Kidney (tissue), 14 donors: ENCODE results near the gene TGFBR3L. TPM values are rescaled to one million over a fixed set of nuclear protein-coding genes. Genes with fewer than 3 reads are reported as not detected.
A peak's percentile ranks its signal among the peaks of the same experiment; 100 is the strongest.

Experiments
- DNase-seq, 5 donors: peaks; one replicate each; pipeline ENCODE4 v3.0.0-alpha.2; 2013 to 2020
- FAIRE-seq: peaks from 2 replicates; lab custom pipeline; 2012; peaks lifted over from hg19 to GRCh38; lab: Jason Lieb, UNC
- H3K27ac ChIP-seq, 2 donors: one replicate each; pipeline ENCODE4 v1.7.0; 2013; ENCODE audit warnings: low read depth in 2 of 2, low read length in 2 of 2, inconsistent platforms in 1 of 2
- H3K27me3 ChIP-seq: one replicate; pipeline ENCODE4 v1.7.1; 2013; ENCODE audit warnings: low read length, inconsistent platforms; ENCODE audit not compliant: control insufficient read depth, insufficient read depth
- H3K36me3 ChIP-seq, 3 donors: one replicate each; pipeline versions ENCODE4 v1.7.0 to v1.7.1; 2013; ENCODE audit warnings: low read length in 3 of 3, control low read depth in 1 of 3, inconsistent platforms in 1 of 3; ENCODE audit not compliant: insufficient read depth in 3 of 3, control insufficient read depth in 2 of 3
- H3K4me1 ChIP-seq, 3 donors: one replicate each; pipeline versions ENCODE4 v1.7.0 to v1.7.1; 2013; ENCODE audit warnings: low read length in 3 of 3, inconsistent platforms in 1 of 3, low read depth in 1 of 3; ENCODE audit not compliant: control insufficient read depth in 2 of 3, insufficient read depth in 2 of 3
- H3K4me3 ChIP-seq, 3 donors: one replicate each; pipeline versions ENCODE4 v1.7.0 to v1.8.1; 2013; ENCODE audit warnings: low read length in 3 of 3, control low read depth in 1 of 3, inconsistent platforms in 1 of 3
- H3K9ac ChIP-seq, 3 donors: one replicate each; pipeline versions ENCODE4 v1.7.0 to v1.7.1; 2013; ENCODE audit warnings: low read length in 3 of 3, control low read depth in 1 of 3, inconsistent platforms in 1 of 3
- H3K9me3 ChIP-seq, 3 donors: one replicate each; pipeline versions ENCODE4 v1.7.0 to v1.7.1; 2013; ENCODE audit warnings: low read length in 3 of 3, control low read depth in 1 of 3, inconsistent platforms in 1 of 3; ENCODE audit not compliant: control insufficient read depth in 2 of 3, insufficient read depth in 1 of 3
- intact Hi-C: fragments of 100-400 bp; cut with DNase I; formaldehyde crosslinking; loops from one replicate; pipeline ENCODE4 v1.11.1; 2022
- polyA plus RNA-seq: library from polyadenylated mRNA; stranded (reverse); fragments of 350-450 nt; fragmentation: Illumina TruSeq; extraction: RNeasy Lipid Tissue Mini Kit (QIAGEN cat#74804); gene quantifications from one replicate; pipeline ENCODE4 v1.2.3, GENCODE V29; 2014; ENCODE audit warnings: low read depth, low replicate concordance; ENCODE audit not compliant: insufficient read depth
- total RNA-seq: library from RNA; stranded (reverse); fragmentation: NEBNext Ultra II Directional; extraction: Animal tissue kit (Norgen Biotek cat#: 25700); gene quantifications from one replicate; pipeline ENCODE4 v1.2.1, GENCODE V29; 2021
- TF ChIP-seq, protein P1 (sequence below): IDR thresholded peaks from 3 replicates; pipeline ENCODE4 v1.5.1; 2012; ENCODE audit warnings: mild to moderate bottlenecking, moderate library complexity, borderline replicate concordance; ENCODE audit not compliant: insufficient read depth; ENCODE audit errors: extremely low read depth
- donor health status: control.
- donor health status: control.
- donor health status: control.
- donor health status: control.
- donor health status: control.
- donor health status: DM: yes; HTN: yes; CAD: no.
- donor health status: Normal renal cell carcinoma (clear cell type).

Gene TGFBR3L
- total and polyA plus RNA-seq, 2 donors from 2014 or later = 0.44 to 1.5 TPM

DNA sequence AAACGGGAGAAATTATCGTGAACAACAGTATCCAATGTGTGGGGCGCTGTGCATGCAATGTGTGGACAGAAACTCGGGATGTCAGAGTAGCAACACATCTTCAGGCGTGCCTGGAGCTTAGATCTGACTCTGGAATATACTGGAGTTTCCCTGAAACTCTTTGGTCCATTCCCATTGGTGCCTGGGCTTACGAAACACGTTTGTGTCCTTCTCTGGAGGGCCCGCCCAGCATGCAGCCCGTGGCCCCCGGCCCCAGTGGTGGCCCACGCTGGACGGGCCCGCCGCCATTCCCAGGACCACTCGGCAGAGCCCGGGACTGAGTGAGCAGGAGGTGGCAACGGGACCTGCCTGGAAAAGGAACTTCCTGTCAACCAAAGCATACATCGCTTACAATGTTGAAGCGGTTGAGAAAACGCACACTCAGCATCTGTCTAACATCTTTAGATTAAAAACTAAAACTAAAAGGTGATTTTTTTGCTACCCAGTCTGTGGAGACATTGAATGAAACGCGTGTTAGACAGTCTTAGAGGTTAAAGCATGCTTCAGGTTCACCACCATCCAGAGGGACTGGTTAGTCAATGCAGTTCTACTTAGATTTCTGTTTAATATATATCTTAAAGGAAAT is 48.1 kb downstream of the TGFBR3L start:
- DNase-seq (no peak), FAIRE-seq (no peak)
- Histone ChIP-seq H3K9me3 (no peaks in the 10 kb centered on the region), H3K36me3 (peaks cover 2 to 28% (median 16%) of the 10 kb centered on the region in 3 donors), H3K4me1 (peaks cover 0 to 22% (median 10%) of the 10 kb centered on the region in 3 donors), H3K9ac (no peak overlapping the region), H3K4me3 (peak overlapping the region in 1 of 3 donors; percentile 19), H3K27me3 (no peaks in the 10 kb centered on the region), H3K27ac (peak overlapping the region; percentile 81 to 84)
- TF ChIP-seq, protein P1, sequence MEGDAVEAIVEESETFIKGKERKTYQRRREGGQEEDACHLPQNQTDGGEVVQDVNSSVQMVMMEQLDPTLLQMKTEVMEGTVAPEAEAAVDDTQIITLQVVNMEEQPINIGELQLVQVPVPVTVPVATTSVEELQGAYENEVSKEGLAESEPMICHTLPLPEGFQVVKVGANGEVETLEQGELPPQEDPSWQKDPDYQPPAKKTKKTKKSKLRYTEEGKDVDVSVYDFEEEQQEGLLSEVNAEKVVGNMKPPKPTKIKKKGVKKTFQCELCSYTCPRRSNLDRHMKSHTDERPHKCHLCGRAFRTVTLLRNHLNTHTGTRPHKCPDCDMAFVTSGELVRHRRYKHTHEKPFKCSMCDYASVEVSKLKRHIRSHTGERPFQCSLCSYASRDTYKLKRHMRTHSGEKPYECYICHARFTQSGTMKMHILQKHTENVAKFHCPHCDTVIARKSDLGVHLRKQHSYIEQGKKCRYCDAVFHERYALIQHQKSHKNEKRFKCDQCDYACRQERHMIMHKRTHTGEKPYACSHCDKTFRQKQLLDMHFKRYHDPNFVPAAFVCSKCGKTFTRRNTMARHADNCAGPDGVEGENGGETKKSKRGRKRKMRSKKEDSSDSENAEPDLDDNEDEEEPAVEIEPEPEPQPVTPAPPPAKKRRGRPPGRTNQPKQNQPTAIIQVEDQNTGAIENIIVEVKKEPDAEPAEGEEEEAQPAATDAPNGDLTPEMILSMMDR = no peak
- intact Hi-C loops = no loop called here

DNA sequence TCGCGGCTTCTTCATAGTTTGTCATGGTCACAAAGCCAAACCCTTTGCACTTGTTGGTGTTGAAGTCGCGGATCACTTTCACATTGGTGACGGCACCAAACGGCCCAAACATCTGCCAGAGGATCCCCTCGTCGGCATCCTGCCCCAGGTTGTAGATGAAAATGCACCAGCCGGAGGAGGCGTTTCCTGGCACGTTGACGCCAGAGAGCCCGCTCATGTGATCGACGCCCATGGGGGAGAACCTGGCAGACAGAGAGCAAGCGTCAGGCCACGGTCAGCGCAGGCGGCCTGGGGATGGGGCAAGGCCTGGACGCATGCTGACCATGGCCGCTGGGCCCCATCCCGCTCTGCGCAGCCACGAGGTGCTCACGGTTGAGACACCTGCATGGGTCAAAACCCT is 48.9 kb downstream of the TGFBR3L start:
- intact Hi-C loops = no loop called here
- no peaks in the 10 kb centered on the region for H3K27me3 ChIP-seq
- no peak overlapping the region for H3K9ac ChIP-seq
- H3K27ac ChIP-seq = no peak overlapping the region
- H3K9me3 ChIP-seq = no peaks in the 10 kb centered on the region
- H3K36me3 ChIP-seq = peaks cover 2 to 31% (median 19%) of the 10 kb centered on the region in 3 donors
- peaks cover 0 to 22% (median 10%) of the 10 kb centered on the region in 3 donors for H3K4me1 ChIP-seq
- DNase-seq = peak in 1 of 5 donors; percentile 72
- TF ChIP-seq, protein P1 = no peak
- no peak overlapping the region for H3K4me3 ChIP-seq
- no peak for FAIRE-seq

DNA sequence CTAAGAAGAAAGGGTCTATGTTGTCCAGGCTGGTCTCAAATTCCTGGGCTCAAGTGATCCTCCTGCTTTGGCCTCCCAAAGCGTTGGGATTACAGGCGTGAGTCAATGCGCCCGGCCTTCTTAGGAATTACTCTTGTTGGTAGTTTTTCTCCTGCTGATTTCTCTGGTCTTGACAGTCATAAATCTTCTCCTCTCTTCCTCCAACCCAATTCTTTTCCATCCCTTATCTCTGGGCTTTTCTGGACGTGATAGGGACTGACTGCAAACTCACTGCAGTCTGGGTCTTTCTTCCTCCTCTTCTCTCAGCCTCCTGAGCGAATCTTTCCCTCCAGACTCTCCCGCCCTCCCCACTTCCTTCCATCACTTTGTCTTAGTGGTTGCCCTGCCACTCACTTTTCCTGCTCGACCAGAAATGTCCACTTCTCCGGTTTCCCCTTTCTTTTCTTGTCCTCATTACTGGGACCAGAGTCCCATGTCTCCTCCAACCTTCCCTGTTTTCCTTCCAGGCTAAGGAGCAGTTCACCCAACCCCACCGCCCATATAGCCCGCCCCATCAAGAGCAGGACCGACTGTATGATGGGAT is 50.7 kb downstream of the TGFBR3L start:
- FAIRE-seq = no peak
- intact Hi-C loops = no loop called here
- Histone ChIP-seq H3K36me3 (peaks cover 2 to 36% (median 25%) of the 10 kb centered on the region in 3 donors), H3K9ac (no peak overlapping the region), H3K27ac (no peak overlapping the region), H3K27me3 (no peaks in the 10 kb centered on the region), H3K4me1 (peaks cover 0 to 22% (median 10%) of the 10 kb centered on the region in 3 donors), H3K4me3 (no peak overlapping the region), H3K9me3 (no peaks in the 10 kb centered on the region)
- no peak for DNase-seq
- TF ChIP-seq, protein P1 = no peak
